Measurements from ENCODE around the gene HECA. TPM values are rescaled to one million over a fixed set of nuclear protein-coding genes. Genes with fewer than 3 reads are reported as not detected.
"Not testable (repeated sequence)": the region's sequence is repeated elsewhere in the genome, so short reads cannot be mapped to it uniquely, and the experiment has no call there.

HECA gene
- total and polyA plus RNA-seq, 2 experiments from 2014 or later: 8.7 to 24.4 TPM

DNA sequence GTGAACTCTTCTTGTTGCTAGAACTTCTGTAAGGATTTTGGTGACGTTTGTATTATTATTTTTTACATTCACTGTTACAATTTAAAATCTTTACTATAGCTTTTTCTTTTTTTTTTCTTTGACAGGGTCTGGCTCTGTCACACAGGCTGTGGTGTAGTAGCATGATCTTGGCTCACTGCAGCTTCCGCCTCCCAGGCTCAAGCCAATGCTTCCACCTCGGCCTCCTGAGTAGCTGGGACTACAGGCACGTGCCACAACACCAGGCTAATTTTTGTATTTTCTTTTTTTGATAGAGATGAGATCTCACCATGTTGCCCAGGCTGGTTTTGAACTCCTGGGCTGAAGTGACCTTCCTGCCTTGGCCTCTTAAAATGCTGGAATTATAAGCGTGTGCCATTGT lies 21.2 kb downstream of the HECA start:
- H3K36me3 ChIP-seq: no peaks in the 10 kb centered on the region
- TF ChIP-seq, protein P1, sequence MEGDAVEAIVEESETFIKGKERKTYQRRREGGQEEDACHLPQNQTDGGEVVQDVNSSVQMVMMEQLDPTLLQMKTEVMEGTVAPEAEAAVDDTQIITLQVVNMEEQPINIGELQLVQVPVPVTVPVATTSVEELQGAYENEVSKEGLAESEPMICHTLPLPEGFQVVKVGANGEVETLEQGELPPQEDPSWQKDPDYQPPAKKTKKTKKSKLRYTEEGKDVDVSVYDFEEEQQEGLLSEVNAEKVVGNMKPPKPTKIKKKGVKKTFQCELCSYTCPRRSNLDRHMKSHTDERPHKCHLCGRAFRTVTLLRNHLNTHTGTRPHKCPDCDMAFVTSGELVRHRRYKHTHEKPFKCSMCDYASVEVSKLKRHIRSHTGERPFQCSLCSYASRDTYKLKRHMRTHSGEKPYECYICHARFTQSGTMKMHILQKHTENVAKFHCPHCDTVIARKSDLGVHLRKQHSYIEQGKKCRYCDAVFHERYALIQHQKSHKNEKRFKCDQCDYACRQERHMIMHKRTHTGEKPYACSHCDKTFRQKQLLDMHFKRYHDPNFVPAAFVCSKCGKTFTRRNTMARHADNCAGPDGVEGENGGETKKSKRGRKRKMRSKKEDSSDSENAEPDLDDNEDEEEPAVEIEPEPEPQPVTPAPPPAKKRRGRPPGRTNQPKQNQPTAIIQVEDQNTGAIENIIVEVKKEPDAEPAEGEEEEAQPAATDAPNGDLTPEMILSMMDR (IDR thresholded peaks at IDR 0.05; ENCODE audit: low read depth, low read length): no peak
- H3K9me3 ChIP-seq (ENCODE audit: low read depth): no peaks in the 10 kb centered on the region
- no peak overlapping the region for H3K4me3 ChIP-seq
- DNase-seq (ENCODE audit: low read depth in 1 of 2, low spot score in 1 of 2): no peak
- H3K27me3 ChIP-seq: no peaks in the 10 kb centered on the region
- H3K27ac ChIP-seq: no peak overlapping the region
- peaks cover 7% of the 10 kb centered on the region for H3K4me1 ChIP-seq (ENCODE audit: low read depth)

DNA sequence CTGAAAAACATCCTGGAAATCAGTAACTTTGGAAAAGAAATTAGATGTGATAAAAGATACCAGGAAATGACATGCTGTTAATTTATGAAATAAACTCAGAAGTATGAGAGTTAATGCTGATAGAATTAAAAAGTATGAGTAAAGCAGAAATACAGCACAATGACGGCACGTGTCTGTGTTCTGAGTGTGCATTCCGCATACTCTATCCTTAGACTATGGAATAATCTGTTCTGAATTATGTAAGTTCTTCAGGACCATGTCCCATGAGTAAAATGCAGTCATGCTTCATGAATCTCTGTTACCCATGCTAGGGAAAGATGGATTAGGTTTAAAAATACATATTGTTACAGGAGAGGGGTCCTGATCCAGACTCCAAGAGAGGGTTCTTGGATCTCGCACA lies 21.7 kb downstream of the HECA start:
- Histone ChIP-seq H3K27me3 (no peaks in the 10 kb centered on the region), H3K9me3 (ENCODE audit: low read depth) (no peaks in the 10 kb centered on the region), H3K4me1 (ENCODE audit: low read depth) (peaks cover 7% of the 10 kb centered on the region), H3K4me3 (no peak overlapping the region), H3K36me3 (no peaks in the 10 kb centered on the region), H3K27ac (no peak overlapping the region)
- DNase-seq (ENCODE audit: low read depth in 1 of 2, low spot score in 1 of 2): no peak
- TF ChIP-seq, protein P1 (IDR thresholded peaks at IDR 0.05; ENCODE audit: low read depth, low read length): no peak

DNA sequence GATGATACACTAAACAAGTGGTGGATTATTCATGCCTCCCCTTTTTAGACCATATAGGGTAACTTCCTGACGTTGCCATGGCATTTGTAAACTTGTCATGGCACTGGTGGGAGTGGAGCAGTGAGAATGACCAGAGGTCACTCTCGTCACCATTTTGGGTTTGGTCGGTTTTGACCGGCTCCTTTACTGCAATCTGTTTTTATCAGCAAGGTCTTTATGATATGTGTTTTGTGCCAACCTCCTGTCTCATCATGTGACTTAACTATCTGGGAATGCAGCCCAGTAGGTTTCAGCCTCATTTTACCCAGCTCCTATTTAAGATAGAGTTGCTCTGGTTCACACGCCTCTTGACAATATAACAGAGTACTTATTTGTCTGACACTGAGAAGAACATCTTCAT lies 22.2 kb downstream of the HECA start:
- H3K27me3 ChIP-seq; H3K27ac ChIP-seq; H3K4me3 ChIP-seq; H3K4me1 ChIP-seq (ENCODE audit: low read depth); H3K9me3 ChIP-seq (ENCODE audit: low read depth); H3K36me3 ChIP-seq: not testable (repeated sequence)
- DNase-seq (ENCODE audit: low read depth in 1 of 2, low spot score in 1 of 2): peak in 1 of 2 donors; percentile 43

DNA sequence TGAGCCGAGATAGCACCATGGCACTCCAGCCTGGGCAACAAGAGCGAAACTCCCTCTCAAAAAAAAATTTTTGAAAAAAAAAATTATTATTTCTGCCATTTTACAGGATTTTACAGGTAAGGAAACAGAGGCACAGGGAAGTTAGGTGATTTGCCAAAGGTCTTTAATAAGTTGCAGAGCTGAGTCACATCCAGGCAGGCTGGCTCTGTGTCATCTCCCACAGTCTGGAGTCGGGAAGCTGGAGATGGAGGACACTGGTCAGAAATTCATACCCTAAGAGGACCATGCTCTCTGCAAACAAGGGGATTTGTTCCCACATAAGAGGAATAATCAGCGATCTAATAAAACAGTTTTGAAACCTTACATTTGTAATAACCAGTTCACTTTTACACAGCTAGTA lies 24.1 kb downstream of the HECA start:
- Histone ChIP-seq H3K4me3 (no peak overlapping the region), H3K36me3 (no peaks in the 10 kb centered on the region), H3K27ac (no peak overlapping the region), H3K27me3 (no peaks in the 10 kb centered on the region), H3K4me1 (ENCODE audit: low read depth) (no peaks in the 10 kb centered on the region), H3K9me3 (ENCODE audit: low read depth) (no peaks in the 10 kb centered on the region)
- DNase-seq (ENCODE audit: low read depth in 1 of 2, low spot score in 1 of 2): no peak
- TF ChIP-seq, protein P1 (IDR thresholded peaks at IDR 0.05; ENCODE audit: low read depth, low read length): no peak

DNA sequence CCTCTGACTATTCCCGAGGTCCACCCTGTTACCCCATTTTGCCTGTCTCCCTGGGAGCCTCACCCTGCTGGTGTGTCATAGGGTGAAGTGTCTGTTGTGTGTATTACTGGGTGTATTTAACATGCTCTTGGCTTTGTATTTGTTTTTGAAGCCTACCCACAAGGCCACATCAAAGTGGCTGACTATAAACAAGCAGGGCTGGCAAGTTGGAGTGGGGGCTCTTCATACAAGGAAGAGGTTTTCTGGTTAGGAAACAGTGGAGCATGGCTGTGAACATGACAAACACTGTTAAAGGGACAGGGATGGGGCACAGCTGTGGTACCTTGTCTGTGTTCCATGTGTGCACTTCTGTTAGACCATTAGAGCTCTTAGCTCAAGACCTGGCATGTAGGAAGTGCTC lies 26.3 kb downstream of the HECA start:
- H3K4me1 ChIP-seq (ENCODE audit: low read depth): no peaks in the 10 kb centered on the region
- TF ChIP-seq, protein P1 (IDR thresholded peaks at IDR 0.05; ENCODE audit: low read depth, low read length): no peak
- H3K27me3 ChIP-seq: no peaks in the 10 kb centered on the region
- H3K36me3 ChIP-seq: no peaks in the 10 kb centered on the region
- H3K27ac ChIP-seq: no peak overlapping the region
- no peak for DNase-seq (ENCODE audit: low read depth in 1 of 2, low spot score in 1 of 2)
- H3K4me3 ChIP-seq: no peak overlapping the region
- H3K9me3 ChIP-seq (ENCODE audit: low read depth): no peaks in the 10 kb centered on the region

DNA sequence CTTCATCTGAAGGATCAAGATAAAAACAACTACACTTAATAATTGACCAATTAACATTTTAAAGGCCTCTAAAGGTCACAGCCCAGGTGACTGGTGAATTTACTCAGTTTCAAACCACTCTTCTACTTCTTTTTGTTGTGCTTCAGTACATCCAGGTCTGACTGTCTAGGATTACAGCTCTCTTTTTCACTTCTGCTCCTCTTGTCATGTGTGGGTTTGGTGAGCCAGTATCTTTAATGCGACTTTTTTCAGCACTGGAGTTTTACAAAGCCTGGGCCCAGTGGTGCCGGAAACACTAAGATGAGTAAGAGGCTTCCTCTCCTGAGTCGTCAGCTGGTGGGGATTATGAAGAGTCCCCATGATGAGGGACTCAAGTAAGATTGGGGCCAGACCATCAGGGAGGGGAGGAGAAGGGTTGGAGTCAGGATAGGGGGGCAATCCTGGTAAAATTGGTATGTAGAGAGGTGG lies 27.0 kb downstream of the HECA start:
- TF ChIP-seq, protein P1 (IDR thresholded peaks at IDR 0.05; ENCODE audit: low read depth, low read length): no peak
- no peak overlapping the region for H3K27ac ChIP-seq
- no peaks in the 10 kb centered on the region for H3K4me1 ChIP-seq (ENCODE audit: low read depth)
- H3K4me3 ChIP-seq: no peak overlapping the region
- H3K27me3 ChIP-seq: no peaks in the 10 kb centered on the region
- no peak for DNase-seq (ENCODE audit: low read depth in 1 of 2, low spot score in 1 of 2)
- no peaks in the 10 kb centered on the region for H3K9me3 ChIP-seq (ENCODE audit: low read depth)
- H3K36me3 ChIP-seq: peaks cover 5% of the 10 kb centered on the region

Data from cardiac muscle cell (in vitro differentiated cells and primary cell).